ENCODE results near the gene ACSL6. TPM values are rescaled to one million over a fixed set of nuclear protein-coding genes. Genes with fewer than 3 reads are reported as not detected.

ACSL6 gene
- total RNA-seq, 2 donors from 2014 or later: 0.04 to 0.73 TPM

DNA sequence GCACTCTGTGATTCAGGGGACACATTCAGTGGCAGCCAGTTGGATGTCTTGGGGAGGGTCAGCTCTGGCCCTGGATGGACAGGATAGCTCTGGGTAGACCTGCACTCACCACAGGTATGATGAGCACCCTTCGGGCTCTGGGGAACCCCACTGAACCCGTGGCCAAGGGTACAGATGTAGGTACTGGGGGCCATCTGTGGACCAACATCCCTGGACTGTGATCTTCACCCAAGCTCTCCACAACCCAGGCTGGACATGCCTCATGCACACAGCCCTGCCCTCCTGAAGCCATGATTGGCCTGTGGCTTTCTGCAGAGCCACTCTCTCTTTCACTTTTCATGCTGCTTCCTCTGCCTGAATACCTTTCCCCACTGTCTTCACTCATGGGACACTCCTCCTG is 15.6 kb upstream of the ACSL6 start:
- Mint-ChIP-seq H3K9me3 (no peaks in the 10 kb centered on the region), H3K36me3 (ENCODE audit: low read depth) (no peaks in the 10 kb centered on the region), H3K4me1 (no peaks in the 10 kb centered on the region), H3K4me3 (no peak overlapping the region), H3K27ac (no peak overlapping the region), H3K27me3 (ENCODE audit: insufficient read depth) (peaks cover 2% of the 10 kb centered on the region)
- Histone ChIP-seq H3K27me3 (ENCODE audit: control insufficient read depth, insufficient read depth, low read length, poor library complexity, severe bottlenecking) (no peaks in the 10 kb centered on the region), H3K4me1 (ENCODE audit: control insufficient read depth, insufficient read depth, low read length) (no peaks in the 10 kb centered on the region), H3K4me3 (ENCODE audit: low read length) (no peak overlapping the region), H3K27ac (ENCODE audit: low read depth, low read length) (no peak overlapping the region), H3K36me3 (ENCODE audit: control insufficient read depth, insufficient read depth, low read length) (no peaks in the 10 kb centered on the region), H3K9ac (ENCODE audit: extremely low read depth, low read length, poor library complexity, severe bottlenecking) (no peak overlapping the region), H3K9me3 (ENCODE audit: control insufficient read depth, low read length) (no peaks in the 10 kb centered on the region)
- 67 to 78% methylated on average over 1 to 2 of the region's 2 CpGs for WGBS, 2 experiments (ENCODE audit: insufficient coverage in 1 of 2, insufficient read length in 1 of 2)
- TF ChIP-seq CTCF (conservative IDR thresholded peaks at IDR 0.05): no peak
- DNase-seq: no peak

DNA sequence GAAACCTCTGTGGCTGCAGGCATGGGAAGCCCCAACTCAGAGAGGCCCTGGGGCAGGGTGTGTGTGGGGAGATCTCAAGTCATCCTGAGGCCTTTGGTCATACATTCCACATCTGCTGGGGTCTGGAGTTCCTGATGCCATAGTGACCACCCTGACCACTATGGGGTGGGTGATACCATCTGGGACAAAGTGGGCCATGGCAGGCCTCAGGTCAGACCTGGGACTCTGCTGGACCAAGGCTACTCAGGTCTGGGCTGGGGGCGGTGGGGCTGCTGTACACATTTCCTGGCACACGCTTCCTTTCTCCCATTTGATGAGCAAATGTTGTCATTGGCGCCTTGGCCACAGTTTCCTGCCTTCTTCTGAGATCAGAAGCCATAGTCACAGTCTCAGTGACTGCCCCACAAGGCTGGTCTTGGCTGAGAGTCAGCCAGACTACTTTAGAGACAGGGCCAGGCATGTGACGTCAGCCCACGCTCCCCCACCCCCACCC is 15.1 kb upstream of the ACSL6 start:
- Histone ChIP-seq H3K36me3 (ENCODE audit: control insufficient read depth, insufficient read depth, low read length) (no peaks in the 10 kb centered on the region), H3K4me1 (ENCODE audit: control insufficient read depth, insufficient read depth, low read length) (no peaks in the 10 kb centered on the region), H3K9me3 (ENCODE audit: control insufficient read depth, low read length) (no peaks in the 10 kb centered on the region), H3K27ac (ENCODE audit: low read depth, low read length) (no peak overlapping the region), H3K27me3 (ENCODE audit: control insufficient read depth, insufficient read depth, low read length, poor library complexity, severe bottlenecking) (no peaks in the 10 kb centered on the region), H3K4me3 (ENCODE audit: low read length) (no peak overlapping the region), H3K9ac (ENCODE audit: extremely low read depth, low read length, poor library complexity, severe bottlenecking) (no peak overlapping the region)
- Mint-ChIP-seq H3K9me3 (no peaks in the 10 kb centered on the region), H3K4me1 (no peaks in the 10 kb centered on the region), H3K4me3 (no peak overlapping the region), H3K27me3 (ENCODE audit: insufficient read depth) (peaks cover 2% of the 10 kb centered on the region), H3K36me3 (ENCODE audit: low read depth) (no peaks in the 10 kb centered on the region), H3K27ac (no peak overlapping the region)
- DNase-seq: no peak
- TF ChIP-seq CTCF (conservative IDR thresholded peaks at IDR 0.05): no peak
- WGBS, 2 experiments (ENCODE audit: insufficient coverage in 1 of 2, insufficient read length in 1 of 2): 87 to 90% methylated on average over 3 to 5 of the region's 5 CpGs

GRCh38 chr5:132025403-132025971 is 14.0 kb upstream of the ACSL6 start:
- Histone ChIP-seq H3K27me3 (ENCODE audit: control insufficient read depth, insufficient read depth, low read length, poor library complexity, severe bottlenecking) (no peaks in the 10 kb centered on the region), H3K4me3 (ENCODE audit: low read length) (no peak overlapping the region), H3K9me3 (ENCODE audit: control insufficient read depth, low read length) (no peaks in the 10 kb centered on the region), H3K9ac (ENCODE audit: extremely low read depth, low read length, poor library complexity, severe bottlenecking) (no peak overlapping the region), H3K36me3 (ENCODE audit: control insufficient read depth, insufficient read depth, low read length) (no peaks in the 10 kb centered on the region), H3K27ac (ENCODE audit: low read depth, low read length) (no peak overlapping the region), H3K4me1 (ENCODE audit: control insufficient read depth, insufficient read depth, low read length) (no peaks in the 10 kb centered on the region)
- Mint-ChIP-seq H3K9me3 (no peaks in the 10 kb centered on the region), H3K27ac (no peak overlapping the region), H3K36me3 (ENCODE audit: low read depth) (no peaks in the 10 kb centered on the region), H3K4me3 (no peak overlapping the region), H3K4me1 (no peaks in the 10 kb centered on the region), H3K27me3 (ENCODE audit: insufficient read depth) (peaks cover 2% of the 10 kb centered on the region)
- no peak for DNase-seq
- WGBS, 2 experiments (ENCODE audit: insufficient coverage in 1 of 2, insufficient read length in 1 of 2): 86 to 89% methylated on average over 5 to 7 of the region's 7 CpGs
- no peak for TF ChIP-seq CTCF (conservative IDR thresholded peaks at IDR 0.05)

Data from endodermal cell (in vitro differentiated cells).